GM12878 (cell line): ENCODE data around the gene NIN. TPM values are rescaled to one million over a fixed set of nuclear protein-coding genes. Genes with fewer than 3 reads are reported as not detected.

Source experiments
- BRCA1 ChIP-seq: IDR thresholded peaks from 2 replicates; pipeline ENCODE4 v1.6.1; 2011; ENCODE audit warnings: low read depth, low read length, improper control_type of control experiment
- CBFB ChIP-seq: IDR thresholded peaks from 2 replicates; pipeline ENCODE4 v1.6.1; 2016; ENCODE audit warnings: antibody characterized with exemption, low read depth
- DPF2 ChIP-seq: fragments of 450-650 bp; IDR thresholded peaks from 2 replicates; pipeline ENCODE4 v1.6.1; 2017; ENCODE audit warnings: mild to moderate bottlenecking
- EED ChIP-seq: sonication (generic); IDR thresholded peaks from 2 replicates; pipeline ENCODE4 v1.6.1; 2016; ENCODE audit warnings: antibody characterized with exemption, low read depth
- EP300 ChIP-seq, 2 experiments: fragments of 150-350 bp in 1 of 2; IDR thresholded peaks; 2 replicates each; pipeline ENCODE4 v1.6.1; 2011 to 2012; ENCODE audit warnings: low read depth in 2 of 2, low read length in 2 of 2, borderline replicate concordance in 1 of 2, improper control_type of control experiment in 1 of 2, inconsistent platforms in 1 of 2; ENCODE audit not compliant: control insufficient read depth in 1 of 2
- FOXK2 ChIP-seq: fragments of 450-650 bp; IDR thresholded peaks from 2 replicates; pipeline ENCODE4 v1.6.1; 2017; ENCODE audit warnings: mild to moderate bottlenecking, moderate library complexity
- HDAC2 ChIP-seq: fragments of 200-600 bp; sonication (generic); IDR thresholded peaks from 2 replicates; pipeline ENCODE4 v1.6.1; 2017
- KLF5 ChIP-seq: fragments of 450-650 bp; IDR thresholded peaks from 2 replicates; pipeline ENCODE4 v1.6.1; 2014; ENCODE audit warnings: mild to moderate bottlenecking; ENCODE audit not compliant: partially characterized antibody
- NRF1 ChIP-seq: conservative IDR thresholded peaks from 2 replicates; pipeline ENCODE4 v1.6.1; 2011; ENCODE audit warnings: mild to moderate bottlenecking, low read depth, low read length, improper control_type of control experiment
- POLR2A ChIP-seq: IDR thresholded peaks from 2 replicates; pipeline ENCODE4 v1.6.1; 2011; ENCODE audit warnings: low read depth, mild to moderate bottlenecking, low read length
- RB1 ChIP-seq: fragments of 450-650 bp; formaldehyde crosslinking; IDR thresholded peaks from 2 replicates; pipeline ENCODE4 v1.6.1; 2017; ENCODE audit warnings: mild to moderate bottlenecking, borderline replicate concordance
- RUNX3 ChIP-seq: IDR thresholded peaks from 2 replicates; pipeline ENCODE4 v1.6.1; 2012; ENCODE audit warnings: low read length, inconsistent platforms
- SPI1 ChIP-seq: IDR thresholded peaks from 2 replicates; pipeline ENCODE4 v1.6.1; 2011; ENCODE audit warnings: low read depth, mild to moderate bottlenecking, low read length, moderate library complexity, borderline replicate concordance; ENCODE audit not compliant: insufficient read depth
- STAT1 ChIP-seq: fragments of 450-650 bp; conservative IDR thresholded peaks from 2 replicates; pipeline ENCODE4 v1.6.1; 2014; ENCODE audit warnings: antibody characterized with exemption, mild to moderate bottlenecking
- TAF1 ChIP-seq: IDR thresholded peaks from 2 replicates; pipeline ENCODE4 v1.6.1; 2011; ENCODE audit warnings: mild to moderate bottlenecking, low read depth, low read length, borderline replicate concordance
- TARDBP ChIP-seq: IDR thresholded peaks from 2 replicates; pipeline ENCODE4 v1.6.1; 2016; ENCODE audit warnings: borderline replicate concordance
- TCF12 ChIP-seq: IDR thresholded peaks from 2 replicates; pipeline ENCODE4 v1.6.1; 2011; ENCODE audit warnings: low read depth, mild to moderate bottlenecking, low read length
- ZNF622 ChIP-seq: fragments of 450-650 bp; IDR thresholded peaks from 2 replicates; pipeline ENCODE4 v1.6.1; 2017; ENCODE audit warnings: mild to moderate bottlenecking, inconsistent platforms
- polyA plus RNA-seq, 11 experiments: library from polyadenylated mRNA; depleted of rRNA in 4 of 11; unstranded in 6 of 11; stranded (reverse) in 5 of 11; fragments of >200 nt; fragmentation: Nextera tagmentation in 4 of 11; fragmentation: Illumina TruSeq in 1 of 11; extraction: Ambion mirVana in 4 of 11; extraction: Trizol in 1 of 11; gene quantifications; 1 replicate in 1 of 11; 2 replicates in 10 of 11; pipeline versions ENCODE4 v1.2.1 to v1.2.3, GENCODE V29; 2011 to 2016; ENCODE audit warnings: inconsistent platforms in 2 of 11, missing spikeins in 2 of 11, low read depth in 1 of 11
- total RNA-seq, 4 experiments: library from RNA; depleted of rRNA in 3 of 4; stranded (reverse); fragments of >200 nt in 3 of 4; fragmentation: Illumina TruSeq in 1 of 4; extraction: Trizol in 1 of 4; gene quantifications; 2 replicates each; pipeline versions ENCODE4 v1.2.1 to v1.2.3, GENCODE V29; 2013 to 2021
- TF ChIP-seq, protein P1 (sequence below): fragments of 450-650 bp; IDR thresholded peaks from 2 replicates; pipeline ENCODE4 v1.6.1; 2016; ENCODE audit warnings: mild to moderate bottlenecking

The NIN gene
- total and polyA plus RNA-seq, 10 of the 15 experiments (the other 5 are each of a cell fraction or from before 2014, with no cell fraction given): 16.2 to 135 (median 70.3) TPM

DNA sequence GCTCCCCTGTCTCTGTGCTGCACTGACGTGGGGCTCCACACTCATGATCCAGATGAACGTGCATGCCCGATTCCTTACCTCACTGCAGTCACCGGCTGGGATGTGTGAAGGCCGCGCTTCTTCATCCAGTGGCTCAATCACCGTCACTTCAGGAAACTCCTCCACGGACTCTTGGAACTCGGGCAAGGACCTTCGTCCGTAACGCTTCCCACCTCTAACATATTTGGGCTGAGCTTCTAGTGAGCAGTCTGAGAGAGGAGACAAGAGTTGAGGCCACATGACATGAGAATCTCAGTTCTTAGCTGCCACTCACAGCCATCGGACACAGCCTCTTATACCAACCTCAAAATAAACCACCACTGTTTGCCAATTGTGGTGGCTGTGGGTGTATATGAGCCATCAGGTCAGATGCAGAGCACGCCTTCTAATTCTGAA lies 38.3 kb downstream of the NIN start (continued):
- TF ChIP-seq HDAC2 (no peak), TARDBP (no peak), TAF1 (peak; percentile 16; the same call in 1 of the 2 replicates), FOXK2 (no peak), BRCA1 (no peak), EED (0 out of 2 replicates have a peak, but pooled peaks have one; percentile 14), EP300 (IDR thresholded peaks at IDR 0.05; ENCODE audit: borderline replicate concordance in 1 of 2, control insufficient read depth in 1 of 2, low read depth in 2 of 2, low read length in 2 of 2) (no peak), CBFB (no peak), RB1 (no peak), KLF5 (no peak), TCF12 (no peak), NRF1 (no peak), ZNF622 (no peak), RUNX3 (peak; percentile 80), SPI1 (no peak), DPF2 (no peak), POLR2A (peak; percentile 20; the same call in 1 of the 2 replicates), STAT1 (no peak)
- TF ChIP-seq, protein P1, sequence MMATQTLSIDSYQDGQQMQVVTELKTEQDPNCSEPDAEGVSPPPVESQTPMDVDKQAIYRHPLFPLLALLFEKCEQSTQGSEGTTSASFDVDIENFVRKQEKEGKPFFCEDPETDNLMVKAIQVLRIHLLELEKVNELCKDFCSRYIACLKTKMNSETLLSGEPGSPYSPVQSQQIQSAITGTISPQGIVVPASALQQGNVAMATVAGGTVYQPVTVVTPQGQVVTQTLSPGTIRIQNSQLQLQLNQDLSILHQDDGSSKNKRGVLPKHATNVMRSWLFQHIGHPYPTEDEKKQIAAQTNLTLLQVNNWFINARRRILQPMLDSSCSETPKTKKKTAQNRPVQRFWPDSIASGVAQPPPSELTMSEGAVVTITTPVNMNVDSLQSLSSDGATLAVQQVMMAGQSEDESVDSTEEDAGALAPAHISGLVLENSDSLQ: peak; percentile 79
